H9 (cell line): ENCODE measurements around the gene ALKAL2. TPM values are rescaled to one million over a fixed set of nuclear protein-coding genes. Genes with fewer than 3 reads are reported as not detected.

Experiments used
- DNase-seq: peaks from one replicate; pipeline ENCODE4 v3.0.0-alpha.2; 2017
- H2AFZ ChIP-seq: one replicate; pipeline ENCODE4 v1.6.1; 2013; ENCODE audit warnings: mild to moderate bottlenecking, low read length, control low read depth, moderate library complexity
- H2AK5ac ChIP-seq: 2 replicates; pipeline ENCODE4 v1.6.1; 2013; ENCODE audit warnings: low read length, control low read depth, mixed read lengths; ENCODE audit not compliant: insufficient read length
- H2BK120ac ChIP-seq: one replicate; pipeline ENCODE4 v1.6.1; 2013; ENCODE audit warnings: low read depth, mild to moderate bottlenecking, low read length, control low read depth, inconsistent platforms; ENCODE audit not compliant: poor library complexity, severe bottlenecking
- H2BK12ac ChIP-seq: 2 replicates; pipeline ENCODE4 v1.6.1; 2013; ENCODE audit warnings: low read length, control low read depth, mixed read lengths, low read depth; ENCODE audit not compliant: insufficient read length
- H2BK15ac ChIP-seq: 2 replicates; pipeline ENCODE4 v1.6.1; 2013; ENCODE audit warnings: low read depth, low read length, control low read depth
- H2BK20ac ChIP-seq: one replicate; pipeline ENCODE4 v1.6.1; 2013; ENCODE audit warnings: low read depth, mild to moderate bottlenecking, low read length, control low read depth, inconsistent platforms; ENCODE audit not compliant: poor library complexity, severe bottlenecking
- H2BK5ac ChIP-seq: 2 replicates; pipeline ENCODE4 v1.6.1; 2013; ENCODE audit warnings: low read length, control low read depth, mixed read lengths; ENCODE audit not compliant: insufficient read length
- H3K14ac ChIP-seq: 2 replicates; pipeline ENCODE4 v1.6.1; 2013; ENCODE audit warnings: low read length, control low read depth; ENCODE audit not compliant: insufficient read depth
- H3K18ac ChIP-seq: 2 replicates; pipeline ENCODE4 v1.6.1; 2013; ENCODE audit warnings: low read depth, mild to moderate bottlenecking, mixed read lengths, low read length, control low read depth; ENCODE audit not compliant: insufficient read length
- H3K23ac ChIP-seq: 2 replicates; pipeline ENCODE4 v1.6.1; 2013; ENCODE audit warnings: low read length, control low read depth, mixed read lengths, low read depth; ENCODE audit not compliant: insufficient read length
- H3K23me2 ChIP-seq: 2 replicates; pipeline ENCODE4 v1.6.1; 2013; ENCODE audit warnings: low read depth, mild to moderate bottlenecking, mixed read lengths, low read length, control low read depth; ENCODE audit not compliant: insufficient read length, poor library complexity, severe bottlenecking
- H3K27ac ChIP-seq: 2 replicates; pipeline ENCODE4 v1.5.1; 2013; ENCODE audit warnings: low read length, control low read depth, mixed read lengths, low read depth; ENCODE audit not compliant: insufficient read length
- H3K27me3 ChIP-seq: 2 replicates; pipeline ENCODE4 v1.6.1; 2013; ENCODE audit warnings: low read length, control low read depth, inconsistent platforms; ENCODE audit not compliant: insufficient read depth
- H3K4ac ChIP-seq: 2 replicates; pipeline ENCODE4 v1.6.1; 2013; ENCODE audit warnings: low read depth, mild to moderate bottlenecking, control low read depth, inconsistent platforms, low read length, moderate library complexity
- H3K4me1 ChIP-seq: 2 replicates; pipeline ENCODE4 v1.6.1; 2013; ENCODE audit warnings: low read length, control low read depth, inconsistent platforms; ENCODE audit not compliant: insufficient read depth
- H3K4me2 ChIP-seq: 2 replicates; pipeline ENCODE4 v1.6.1; 2013; ENCODE audit warnings: low read length, control low read depth, mixed read lengths; ENCODE audit not compliant: insufficient read length, insufficient read depth
- H3K56ac ChIP-seq: 2 replicates; pipeline ENCODE4 v1.6.1; 2013; ENCODE audit warnings: low read depth, mild to moderate bottlenecking, mixed read lengths, low read length, control low read depth; ENCODE audit not compliant: insufficient read length
- H3K79me1 ChIP-seq: 2 replicates; pipeline ENCODE4 v1.6.1; 2013; ENCODE audit warnings: low read depth, mild to moderate bottlenecking, moderate library complexity, low read length, control low read depth, inconsistent platforms; ENCODE audit not compliant: insufficient read depth, poor library complexity, severe bottlenecking
- H3K79me2 ChIP-seq: 2 replicates; pipeline ENCODE4 v1.6.1; 2013; ENCODE audit warnings: low read length, control low read depth, inconsistent platforms; ENCODE audit not compliant: insufficient read depth
- H3K9ac ChIP-seq: 2 replicates; pipeline ENCODE4 v1.6.1; 2013; ENCODE audit warnings: low read length, control low read depth, mixed read lengths; ENCODE audit not compliant: insufficient read length; ENCODE audit errors: extremely low read depth
- H3K9me3 ChIP-seq: one replicate; pipeline ENCODE4 v1.6.1; 2013; ENCODE audit warnings: low read depth, low read length, inconsistent platforms; ENCODE audit not compliant: control insufficient read depth
- H3T11ph ChIP-seq: one replicate; pipeline ENCODE4 v1.6.1; 2013; ENCODE audit warnings: mild to moderate bottlenecking, low read length, control low read depth, inconsistent platforms
- H4K20me1 ChIP-seq: one replicate; pipeline ENCODE4 v1.6.1; 2013; ENCODE audit not compliant: control insufficient read depth, insufficient read length, insufficient read depth
- H4K5ac ChIP-seq: 2 replicates; pipeline ENCODE4 v1.6.1; 2013; ENCODE audit warnings: low read depth, mild to moderate bottlenecking, mixed read lengths, low read length, control low read depth; ENCODE audit not compliant: insufficient read length
- H4K8ac ChIP-seq: replicated peaks from 2 replicates; pipeline ENCODE4 v1.6.1; 2013; ENCODE audit warnings: low read length, control low read depth, mixed read lengths, low read depth; ENCODE audit not compliant: insufficient read length
- H4K91ac ChIP-seq: 2 replicates; pipeline ENCODE4 v1.6.1; 2013; ENCODE audit warnings: low read depth, mild to moderate bottlenecking, moderate library complexity, mixed read lengths, low read length, control low read depth; ENCODE audit not compliant: insufficient read length
- H3K27ac Mint-ChIP-seq, 3 experiments: 2 replicates in 2 of 3; 3 replicates in 1 of 3; pipeline ENCODE4 v1.8.0; 2020 to 2021; ENCODE audit warnings: mixed read lengths in 3 of 3, mild to moderate bottlenecking in 1 of 3, moderate library complexity in 1 of 3
- H3K27me3 Mint-ChIP-seq: 2 replicates; pipeline ENCODE4 v1.8.0; 2021; ENCODE audit warnings: low read depth, mild to moderate bottlenecking, moderate library complexity, mixed read lengths
- H3K36me3 Mint-ChIP-seq, 3 experiments: 2 replicates in 2 of 3; 3 replicates in 1 of 3; pipeline ENCODE4 v1.8.0; 2020 to 2021; ENCODE audit warnings: low read depth in 3 of 3, mixed read lengths in 3 of 3; ENCODE audit not compliant: insufficient read depth in 1 of 3
- H3K4me1 Mint-ChIP-seq, 2 experiments: 2 replicates each; pipeline ENCODE4 v1.8.0; 2020; ENCODE audit warnings: mixed read lengths in 2 of 2
- H3K4me3 Mint-ChIP-seq, 2 experiments: 2 replicates in 1 of 2; 3 replicates in 1 of 2; pipeline ENCODE4 v1.8.0; 2020 to 2021; ENCODE audit warnings: mild to moderate bottlenecking in 2 of 2, mixed read lengths in 2 of 2, moderate library complexity in 1 of 2
- H3K9me3 Mint-ChIP-seq, 2 experiments: 2 replicates in 1 of 2; 3 replicates in 1 of 2; pipeline ENCODE4 v1.8.0; 2020; ENCODE audit warnings: mild to moderate bottlenecking in 2 of 2, mixed read lengths in 2 of 2, moderate library complexity in 1 of 2
- WGBS: extraction: QIAGEN DNeasy Blood & Tissue Kit; methylation state at CpG from one replicate; pipeline ENCODE4 v1.1.7; 2013; ENCODE audit warnings: missing lambda C conversion rate, low lambda C conversion rate, mixed read lengths; ENCODE audit not compliant: insufficient read length; ENCODE audit errors: extremely low coverage; 5-methylcytosine and 5-hydroxymethylcytosine counted together
- total RNA-seq: library from RNA; stranded (reverse); gene quantifications from 2 replicates; pipeline ENCODE4 v1.2.1, GENCODE V29; 2021
- TF ChIP-seq, protein P1 (sequence below): fragments of 200-600 bp; sonication (generic); conservative IDR thresholded peaks from 3 replicates; pipeline ENCODE4 v1.8.0; 2021; ENCODE audit warnings: antibody characterized with exemption, mild to moderate bottlenecking

The ALKAL2 gene
- total RNA-seq, 1 experiment from 2014 or later, result 0.48 TPM

DNA sequence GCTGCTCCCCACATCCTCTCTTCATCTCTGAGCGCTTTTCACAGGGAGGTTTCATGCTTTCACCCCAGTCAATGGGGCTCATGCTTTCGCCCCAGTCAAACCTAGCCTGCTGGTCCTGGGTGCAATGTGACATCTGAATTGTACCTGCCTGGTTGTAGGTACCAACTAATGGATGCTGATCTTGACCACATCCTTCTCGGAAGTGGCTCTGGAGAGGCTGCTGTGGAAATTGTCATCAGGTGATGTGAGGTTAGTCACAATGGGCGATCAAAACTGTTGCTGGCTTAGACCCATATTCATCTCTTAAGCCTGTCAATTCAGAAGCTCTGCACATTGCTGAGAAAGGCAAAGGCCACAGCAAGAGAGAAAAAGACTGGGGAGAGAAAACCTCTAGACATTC, 32.7 kb upstream of the ALKAL2 start:
- no peak for DNase-seq
- Histone ChIP-seq H4K91ac (no peak overlapping the region), H2BK12ac (no peak overlapping the region), H3K4me2 (no peak overlapping the region), H2AFZ (no peak overlapping the region), H2BK15ac (no peak overlapping the region), H3K23ac (no peak overlapping the region), H3T11ph (no peak overlapping the region), H3K9ac (no peak overlapping the region), H2BK20ac (no peak overlapping the region), H2BK120ac (no peak overlapping the region), H2BK5ac (no peak overlapping the region), H4K8ac (no peak overlapping the region), H3K23me2 (no peaks in the 10 kb centered on the region), H3K14ac (no peak overlapping the region), H3K4me1 (no peaks in the 10 kb centered on the region), H3K27ac (no peak overlapping the region), H3K9me3 (no peaks in the 10 kb centered on the region), H3K4ac (no peak overlapping the region), H3K79me1 (no peaks in the 10 kb centered on the region), H2AK5ac (no peak overlapping the region), H3K27me3 (no peaks in the 10 kb centered on the region), H4K20me1 (no peaks in the 10 kb centered on the region), H3K79me2 (no peaks in the 10 kb centered on the region), H3K18ac (no peak overlapping the region), H3K56ac (no peak overlapping the region), H4K5ac (no peak overlapping the region)
- no CpG with 5 or more reads among the region's 4 CpGs for WGBS
- H3K4me1 Mint-ChIP-seq, result peaks cover 10 to 11% of the 10 kb centered on the region in 2 experiments
- H3K27ac Mint-ChIP-seq, result no peak overlapping the region
- TF ChIP-seq, protein P1, sequence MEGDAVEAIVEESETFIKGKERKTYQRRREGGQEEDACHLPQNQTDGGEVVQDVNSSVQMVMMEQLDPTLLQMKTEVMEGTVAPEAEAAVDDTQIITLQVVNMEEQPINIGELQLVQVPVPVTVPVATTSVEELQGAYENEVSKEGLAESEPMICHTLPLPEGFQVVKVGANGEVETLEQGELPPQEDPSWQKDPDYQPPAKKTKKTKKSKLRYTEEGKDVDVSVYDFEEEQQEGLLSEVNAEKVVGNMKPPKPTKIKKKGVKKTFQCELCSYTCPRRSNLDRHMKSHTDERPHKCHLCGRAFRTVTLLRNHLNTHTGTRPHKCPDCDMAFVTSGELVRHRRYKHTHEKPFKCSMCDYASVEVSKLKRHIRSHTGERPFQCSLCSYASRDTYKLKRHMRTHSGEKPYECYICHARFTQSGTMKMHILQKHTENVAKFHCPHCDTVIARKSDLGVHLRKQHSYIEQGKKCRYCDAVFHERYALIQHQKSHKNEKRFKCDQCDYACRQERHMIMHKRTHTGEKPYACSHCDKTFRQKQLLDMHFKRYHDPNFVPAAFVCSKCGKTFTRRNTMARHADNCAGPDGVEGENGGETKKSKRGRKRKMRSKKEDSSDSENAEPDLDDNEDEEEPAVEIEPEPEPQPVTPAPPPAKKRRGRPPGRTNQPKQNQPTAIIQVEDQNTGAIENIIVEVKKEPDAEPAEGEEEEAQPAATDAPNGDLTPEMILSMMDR, result no peak
- H3K27me3 Mint-ChIP-seq, result peaks cover 2% of the 10 kb centered on the region; the same call in 1 of the 2 replicates
- peaks cover 7% of the 10 kb centered on the region in 2 experiments; a peak in 3 of 5 replicates for H3K9me3 Mint-ChIP-seq
- peaks cover 0 to 8% (median 6%) of the 10 kb centered on the region in 3 experiments; a peak in 5 of 7 replicates for H3K36me3 Mint-ChIP-seq
- no peak overlapping the region for H3K4me3 Mint-ChIP-seq
